NCI-H1092 treated with DMSO at 0.1 percent for 48 hours (cell line): Measurements from ENCODE around the gene ELK4.

ENCODE experiments used
- DNase-seq: peaks from one replicate; lab custom pipeline; 2025; lab: John Stamatoyannopoulos, UW

Gene ELK4

DNA sequence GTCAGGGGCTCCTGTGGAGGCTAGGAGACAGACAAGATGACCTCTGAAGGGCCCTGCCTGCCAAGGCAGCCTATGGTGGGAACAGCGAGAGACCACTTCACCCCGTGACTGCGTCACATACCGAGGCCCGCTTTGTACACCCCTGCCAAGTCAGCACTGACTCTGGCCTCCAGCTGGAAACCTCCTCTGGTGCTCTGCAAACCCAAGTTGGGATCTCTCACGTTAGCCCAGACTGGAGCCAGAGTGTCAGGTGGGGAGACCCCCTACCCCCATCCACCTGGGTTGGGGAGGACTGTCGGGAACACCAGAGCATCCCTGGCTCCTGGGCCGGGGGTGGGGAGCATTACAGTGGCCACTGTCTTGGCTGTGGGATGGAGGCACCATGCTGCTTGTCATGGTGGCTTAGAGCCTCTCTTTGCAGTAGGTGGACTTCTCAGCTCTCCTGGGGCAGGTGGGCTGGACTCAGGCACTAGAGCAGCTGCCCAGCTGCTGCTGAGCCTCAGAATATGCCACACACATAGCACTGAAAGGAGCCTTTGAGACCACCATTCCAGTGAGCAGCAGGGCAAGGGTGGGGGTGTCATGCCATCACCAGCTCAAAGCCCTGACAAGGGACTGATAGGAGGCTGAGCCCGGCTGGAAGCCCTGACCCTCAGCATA, 50.4 kb downstream of the ELK4 start:
- no peak for DNase-seq

- DNase-seq, result no peak
Measured at GRCh38 chr1:205580923-205581180, 51.0 kb downstream of the ELK4 start.

DNA sequence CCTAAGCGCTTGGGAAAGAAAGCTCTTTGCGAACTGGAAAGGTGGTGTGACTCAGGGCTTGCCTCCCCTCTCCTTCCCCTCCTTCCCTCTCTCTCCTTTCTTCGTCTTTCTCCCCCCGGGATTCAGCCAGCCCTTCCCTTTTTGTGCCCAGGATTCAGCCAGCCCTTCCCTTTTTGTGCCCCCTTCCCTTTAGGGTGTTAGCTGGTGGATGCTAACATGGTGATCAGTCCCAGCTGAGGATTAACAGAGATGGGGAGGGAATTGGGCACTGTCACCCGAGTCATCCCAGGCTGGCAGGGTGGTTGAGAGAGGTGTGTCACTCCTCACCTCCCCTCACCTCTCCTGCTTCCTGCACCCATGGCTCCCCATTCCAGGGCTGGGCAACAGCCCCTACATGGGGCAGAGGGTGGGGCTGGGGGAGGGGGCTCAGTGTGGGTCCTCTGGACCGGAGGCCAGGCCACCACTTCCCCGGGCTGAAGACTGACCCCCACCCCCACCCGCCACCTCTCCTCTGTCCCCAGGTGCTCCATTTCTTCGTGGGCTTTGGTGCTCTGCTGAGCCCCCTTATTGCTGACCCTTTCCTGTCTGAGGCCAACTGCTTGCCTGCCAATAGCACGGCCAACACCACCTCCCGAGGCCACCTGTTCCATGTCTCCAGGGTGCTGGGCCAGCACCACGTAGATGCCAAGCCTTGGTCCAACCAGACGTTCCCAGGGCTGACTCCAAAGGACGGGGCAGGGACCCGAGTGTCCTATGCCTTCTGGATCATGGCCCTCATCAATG, 51.5 kb downstream of the ELK4 start:
- no peak for DNase-seq

DNA sequence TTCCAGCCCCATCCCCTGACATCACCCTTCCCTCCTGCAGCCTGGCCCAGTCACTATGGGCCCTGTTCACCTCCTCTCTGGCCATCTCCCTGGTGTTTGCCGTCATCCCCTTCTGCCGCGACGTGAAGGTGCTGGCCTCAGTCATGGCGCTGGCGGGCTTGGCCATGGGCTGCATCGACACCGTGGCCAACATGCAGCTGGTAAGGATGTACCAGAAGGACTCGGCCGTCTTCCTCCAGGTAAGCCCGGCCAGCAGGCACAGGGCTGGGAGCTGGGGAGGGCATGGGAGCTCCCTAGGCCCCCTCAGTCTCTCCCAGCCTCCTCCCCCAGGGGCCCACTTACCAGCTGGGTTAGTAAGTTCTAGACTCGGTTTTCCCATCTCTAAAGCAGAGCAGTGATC, 52.1 kb downstream of the ELK4 start:
- DNase-seq, result no peak

DNA sequence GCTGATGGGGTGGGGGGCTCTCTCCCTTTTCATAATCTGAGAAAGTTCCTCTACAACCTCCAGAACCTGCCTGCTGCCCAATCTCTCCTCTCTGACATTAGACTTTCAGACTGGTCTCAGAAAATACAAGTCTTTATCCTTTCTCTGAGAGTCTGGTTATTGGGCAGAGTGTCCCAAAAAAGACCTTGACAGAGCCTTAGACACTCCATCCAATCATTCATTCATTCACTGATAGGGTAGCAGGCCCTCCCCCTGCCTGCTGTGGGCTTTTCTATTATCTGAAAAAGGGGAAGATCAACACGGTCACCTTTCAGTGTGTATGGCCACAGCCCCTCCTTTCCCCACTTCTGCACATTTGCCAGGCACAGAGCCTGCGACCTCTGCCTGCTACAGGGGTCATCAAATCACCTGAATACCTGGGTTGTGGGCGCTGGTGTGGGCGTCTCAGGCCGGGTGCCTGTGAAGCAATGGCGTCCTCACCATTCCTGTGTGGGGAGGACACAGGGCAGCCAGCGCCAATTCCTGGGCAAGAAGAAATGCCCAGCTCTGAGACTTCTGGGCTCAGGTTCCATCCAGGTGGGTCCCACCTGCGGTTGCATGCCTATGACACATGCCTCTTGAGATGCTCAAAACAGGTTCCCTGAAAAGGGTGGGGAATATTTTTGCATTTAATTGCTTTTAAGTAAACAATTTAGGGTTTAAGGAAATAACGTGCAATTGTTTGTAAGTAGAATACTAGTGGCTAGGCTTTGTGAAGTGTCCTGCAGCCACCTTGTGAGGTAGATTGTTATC, 52.8 kb downstream of the ELK4 start:
- DNase-seq, result no peak

DNA sequence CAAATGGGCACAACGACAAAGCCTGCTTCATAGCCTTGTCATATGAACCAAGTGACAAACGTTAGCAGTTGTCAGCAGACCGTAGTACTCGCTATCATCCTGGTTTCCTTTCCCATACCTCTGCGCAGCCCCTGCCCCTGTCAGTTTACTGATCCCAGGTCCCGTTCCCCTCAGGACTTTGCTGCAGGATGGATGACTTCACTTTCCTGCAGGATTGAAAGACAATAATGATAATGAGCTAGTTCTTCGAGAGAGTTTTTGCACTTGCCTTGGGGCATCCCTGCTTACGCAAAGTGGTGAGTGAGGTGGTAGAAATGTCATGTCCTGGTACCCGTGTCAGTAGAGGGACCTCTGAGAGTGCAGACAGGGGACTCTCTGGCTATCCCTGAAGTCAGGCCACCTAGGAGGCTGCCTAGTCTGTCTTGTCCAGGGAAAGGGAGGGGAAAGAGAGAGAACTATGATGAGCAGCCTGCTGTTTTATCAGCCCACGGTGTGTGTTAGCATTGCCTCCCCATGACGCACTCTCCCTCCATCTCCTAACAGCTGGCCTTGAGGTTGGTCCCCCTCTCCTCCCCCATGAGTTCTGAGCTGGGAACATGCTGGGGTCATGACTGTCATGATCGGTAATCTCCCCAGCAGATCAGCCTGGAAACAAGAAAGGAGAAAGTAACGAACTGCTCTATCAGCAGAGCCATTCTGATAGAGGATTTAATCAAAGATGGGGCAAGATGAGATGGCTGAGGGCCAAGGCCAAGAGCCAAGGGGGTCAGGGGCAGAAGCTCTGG, 53.7 kb downstream of the ELK4 start:
- no peak for DNase-seq

DNA sequence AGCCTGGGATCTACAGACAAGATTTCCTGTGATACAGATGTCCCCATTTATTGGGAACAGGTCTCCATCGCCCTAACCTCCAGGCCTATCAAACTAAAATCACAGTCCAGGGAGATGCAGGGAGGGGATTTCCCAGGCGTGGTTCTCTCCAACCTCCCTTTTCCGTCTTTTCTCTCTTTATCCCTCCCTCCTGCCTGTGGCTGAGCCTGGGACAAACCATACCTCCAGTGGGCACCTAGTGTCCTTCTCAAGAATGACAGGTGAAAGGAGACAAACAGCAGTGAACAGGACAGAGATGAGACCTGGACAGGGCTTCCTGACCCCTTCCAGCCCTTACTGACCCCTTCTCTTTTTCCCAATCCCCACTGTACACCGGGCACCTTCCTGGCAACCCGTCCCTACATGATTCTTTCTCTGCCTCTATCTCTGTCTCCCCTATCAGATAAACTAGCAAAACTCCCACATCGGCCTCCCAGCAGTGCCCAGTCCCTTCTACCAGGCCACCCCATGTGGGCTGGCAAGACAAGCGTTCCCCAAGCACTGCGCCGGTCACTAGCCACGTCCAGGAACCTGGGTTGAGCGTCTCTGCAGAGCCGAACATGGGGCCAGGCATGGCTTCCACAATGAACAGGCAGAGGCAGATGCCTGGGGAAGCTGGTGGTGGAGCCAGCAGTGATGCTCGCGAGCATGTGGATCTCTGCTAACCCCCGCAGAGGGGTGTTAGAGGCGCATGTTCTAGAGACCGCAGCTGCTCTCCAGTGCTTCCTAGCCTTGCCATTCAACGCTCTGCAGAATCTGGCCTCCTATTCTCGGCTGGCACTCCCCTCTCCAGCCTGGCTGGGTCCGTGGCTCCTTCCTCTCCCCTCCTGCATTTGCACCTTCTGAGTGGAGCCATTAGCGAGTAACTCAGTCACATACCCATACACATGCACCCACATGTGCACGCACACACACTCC, 54.7 kb downstream of the ELK4 start:
- no peak for DNase-seq

DNA sequence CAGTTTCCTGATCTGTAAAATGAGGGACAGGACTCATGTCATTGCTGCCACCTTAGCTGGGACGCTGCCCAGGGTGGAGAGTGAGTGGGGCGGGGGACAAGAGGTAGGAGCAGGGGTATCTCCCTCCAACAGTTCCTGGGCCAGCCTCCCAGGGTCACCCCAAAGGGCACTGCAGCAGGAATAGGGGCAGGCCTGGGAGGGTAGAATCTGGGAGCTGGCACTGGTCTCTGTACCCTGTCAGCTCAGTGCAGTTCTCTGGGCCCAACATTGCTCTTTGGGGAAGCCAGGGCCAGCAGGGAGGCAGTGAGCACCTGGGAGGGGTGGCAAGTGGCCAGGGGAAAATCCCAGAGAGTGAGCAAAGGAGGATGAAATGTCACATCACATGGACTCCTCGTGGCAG, 55.8 kb downstream of the ELK4 start:
- no peak for DNase-seq

DNA sequence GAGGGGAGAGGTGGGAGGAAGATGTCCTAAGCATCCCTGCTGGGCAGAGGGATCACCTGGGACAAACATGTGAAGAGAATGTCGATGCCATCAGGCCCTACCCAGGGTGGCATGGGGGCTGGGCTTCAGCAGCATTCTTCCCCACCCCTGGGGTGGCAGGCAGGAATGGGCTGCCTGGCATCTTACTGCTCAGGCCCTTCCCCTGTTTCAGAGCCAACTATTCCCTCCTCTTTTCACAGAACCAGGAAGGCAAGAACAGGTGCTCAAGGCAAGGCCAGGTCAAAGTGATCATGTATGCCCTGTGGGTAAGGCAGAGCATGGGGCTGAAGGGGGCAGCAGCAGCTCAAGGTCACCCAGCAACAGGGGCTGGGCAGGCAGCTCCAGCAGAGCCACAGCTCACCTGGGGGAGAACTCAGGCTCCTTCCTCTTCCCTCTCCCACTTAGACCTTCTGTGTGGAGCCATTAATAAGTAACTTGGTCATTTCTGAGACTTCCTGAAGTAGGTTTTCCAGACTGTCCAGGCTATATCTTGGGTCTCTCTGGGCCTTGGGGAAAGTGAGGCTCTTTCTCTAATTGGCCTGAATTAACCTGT, 56.4 kb downstream of the ELK4 start:
- DNase-seq, result no peak

- DNase-seq, result no peak
Measured at GRCh38 chr1:205572421-205572820, 59.4 kb downstream of the ELK4 start.

DNA sequence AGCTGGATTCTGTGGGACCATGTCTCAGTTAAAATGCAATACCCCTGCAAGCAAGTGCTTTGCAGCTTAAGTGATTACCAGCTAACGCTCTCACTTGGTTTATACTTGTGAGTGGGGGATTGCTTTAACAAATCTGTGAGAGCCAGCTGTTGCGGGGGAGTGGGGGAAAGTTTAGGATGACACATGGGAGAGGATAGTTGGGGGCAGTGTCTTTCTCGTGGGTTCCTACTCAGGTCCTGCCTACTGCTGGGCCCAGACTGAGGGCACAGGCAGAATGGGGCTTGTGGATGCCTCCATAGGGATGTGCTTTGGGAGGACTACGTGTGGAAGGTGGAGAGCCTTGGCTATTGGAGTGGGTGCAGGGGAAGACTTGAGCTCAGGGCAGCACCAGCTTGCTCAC, 60.1 kb downstream of the ELK4 start:
- no peak for DNase-seq

- no peak for DNase-seq
Measured at GRCh38 chr1:205570796-205571537, 60.8 kb downstream of the ELK4 start.

GRCh38 chr1:205570173-205570501, 61.7 kb downstream of the ELK4 start:
- no peak for DNase-seq

GRCh38 chr1:205569411-205570172, 62.2 kb downstream of the ELK4 start:
- no peak for DNase-seq

DNA sequence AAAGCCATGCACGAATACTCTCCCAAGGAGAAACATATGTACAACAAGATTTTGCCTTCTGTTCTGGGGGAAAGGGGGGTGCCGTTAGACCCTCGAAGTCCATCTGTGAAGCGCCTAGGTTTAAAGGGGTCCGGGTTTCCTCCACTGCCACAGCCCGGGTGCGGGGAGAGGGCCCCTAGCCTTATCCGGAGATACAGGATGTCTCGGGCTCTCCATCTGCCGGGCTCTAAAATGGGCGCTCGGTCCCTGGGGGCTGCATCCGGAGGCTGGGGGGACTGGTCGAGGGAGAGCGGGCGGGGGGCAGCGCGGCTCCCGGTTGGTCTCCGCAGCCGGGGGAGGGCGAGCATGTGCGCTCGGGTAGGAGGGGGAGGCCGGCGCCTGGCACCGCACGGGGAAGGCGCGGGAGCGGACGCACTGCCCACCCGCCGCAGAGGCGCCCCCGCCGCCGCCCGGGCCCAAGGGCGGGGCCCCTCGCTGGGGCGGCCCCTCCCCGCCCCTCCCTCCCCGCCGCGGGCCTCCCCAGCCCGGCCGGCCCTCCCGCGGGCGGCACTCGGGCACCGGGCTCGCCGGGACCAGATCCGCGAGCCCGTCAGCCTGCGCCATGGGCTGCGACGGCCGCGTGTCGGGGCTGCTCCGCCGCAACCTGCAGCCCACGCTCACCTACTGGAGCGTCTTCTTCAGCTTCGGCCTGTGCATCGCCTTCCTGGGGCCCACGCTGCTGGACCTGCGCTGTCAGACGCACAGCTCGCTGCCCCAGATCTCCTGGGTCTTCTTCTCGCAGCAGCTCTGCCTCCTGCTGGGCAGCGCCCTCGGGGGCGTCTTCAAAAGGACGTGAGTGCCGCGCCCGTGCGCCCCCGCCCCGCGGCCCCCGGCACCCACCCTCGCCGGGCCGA, 63.1 kb downstream of the ELK4 start:
- DNase-seq, result no peak

DNA sequence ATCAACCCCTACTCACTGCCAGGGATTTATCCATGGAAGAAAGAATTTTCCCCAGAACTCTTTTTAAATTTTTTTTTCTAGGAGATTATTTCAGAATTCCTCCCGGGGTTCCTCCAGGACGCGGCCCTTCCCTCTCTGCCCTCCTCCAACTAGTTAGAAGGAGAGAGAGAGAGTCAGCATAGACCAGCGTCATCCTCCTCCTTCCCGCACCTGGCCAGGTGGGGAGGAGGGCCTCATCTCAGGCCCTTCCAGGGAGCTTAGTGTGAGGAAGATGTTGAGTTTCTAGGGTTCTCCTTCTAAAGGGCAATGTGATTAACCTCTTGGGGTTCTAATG, 63.7 kb downstream of the ELK4 start:
- no peak for DNase-seq

DNA sequence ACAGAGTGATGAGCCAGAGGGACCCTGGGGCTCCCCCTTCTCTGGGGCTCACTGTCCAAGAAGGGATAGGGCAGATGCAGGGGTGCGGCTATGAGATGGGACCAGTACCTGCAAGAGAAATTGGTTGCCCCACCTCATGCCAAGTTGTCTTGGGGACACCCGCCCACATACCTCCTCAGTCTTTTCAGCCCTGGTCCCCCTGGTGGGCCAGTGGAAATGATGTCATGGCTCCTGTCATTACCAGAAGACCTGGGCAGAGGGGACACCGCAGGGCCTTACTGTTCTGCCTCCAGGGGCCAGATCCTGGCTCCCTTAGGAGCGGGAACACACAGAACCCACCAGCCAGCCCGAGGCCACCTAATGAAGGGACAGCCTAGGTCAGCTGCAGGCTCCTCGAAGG, 64.1 kb downstream of the ELK4 start:
- DNase-seq, result no peak

- no peak for DNase-seq
Measured at GRCh38 chr1:205565799-205566198, 66.0 kb downstream of the ELK4 start.
